Measurements from ENCODE around the gene NPPC. TPM values are rescaled to one million over a fixed set of nuclear protein-coding genes. Genes with fewer than 3 reads are reported as not detected.
A peak's percentile ranks its signal among the peaks of the same experiment; 100 is the strongest.

Gene NPPC
- total RNA-seq, 1 donor from 2014 or later: 5.4 TPM

- no peak for TF ChIP-seq CTCF (conservative IDR thresholded peaks at IDR 0.05)
- Mint-ChIP-seq H3K4me1 (ENCODE audit: unreplicated experiment) (no peaks in the 10 kb centered on the region), H3K36me3 (no peaks in the 10 kb centered on the region), H3K4me3 (no peak overlapping the region), H3K27ac (no peak overlapping the region), H3K9me3 (no peaks in the 10 kb centered on the region), H3K27me3 (peaks cover 6% of the 10 kb centered on the region)
- DNase-seq (ENCODE audit: extremely low spot score, unreplicated experiment): no peak
Observed at GRCh38 chr2:231940795-231941194, 14.6 kb upstream of the NPPC start.

- Mint-ChIP-seq H3K27ac (no peak overlapping the region), H3K4me1 (ENCODE audit: unreplicated experiment) (no peaks in the 10 kb centered on the region), H3K4me3 (no peak overlapping the region), H3K9me3 (no peaks in the 10 kb centered on the region), H3K27me3 (no peaks in the 10 kb centered on the region), H3K36me3 (no peaks in the 10 kb centered on the region)
- no peak for TF ChIP-seq CTCF (conservative IDR thresholded peaks at IDR 0.05)
- DNase-seq (ENCODE audit: extremely low spot score, unreplicated experiment): peak; percentile 42
Observed at GRCh38 chr2:231939022-231939421, 12.8 kb upstream of the NPPC start.

GRCh38 chr2:231937057-231937456, 10.9 kb upstream of the NPPC start:
- no peak overlapping the region for H3K4me3 Mint-ChIP-seq
- no peaks in the 10 kb centered on the region for H3K4me1 Mint-ChIP-seq (ENCODE audit: unreplicated experiment)
- no peak for TF ChIP-seq CTCF (conservative IDR thresholded peaks at IDR 0.05)
- DNase-seq (ENCODE audit: extremely low spot score, unreplicated experiment): peak; percentile 6
- no peaks in the 10 kb centered on the region for H3K9me3 Mint-ChIP-seq
- H3K36me3 Mint-ChIP-seq: no peaks in the 10 kb centered on the region
- H3K27ac Mint-ChIP-seq: no peak overlapping the region
- H3K27me3 Mint-ChIP-seq: peaks cover 4% of the 10 kb centered on the region

- Mint-ChIP-seq H3K27ac (no peak overlapping the region), H3K9me3 (no peaks in the 10 kb centered on the region)
Observed at GRCh38 chr2:231936491-231936890, 10.3 kb upstream of the NPPC start.

GRCh38 chr2:231935815-231936214, 9.6 kb upstream of the NPPC start:
- Mint-ChIP-seq H3K4me1 (ENCODE audit: unreplicated experiment) (no peaks in the 10 kb centered on the region), H3K27ac (no peak overlapping the region), H3K36me3 (no peaks in the 10 kb centered on the region), H3K27me3 (peaks cover 13% of the 10 kb centered on the region), H3K9me3 (no peaks in the 10 kb centered on the region), H3K4me3 (no peak overlapping the region)
- no peak for TF ChIP-seq CTCF (conservative IDR thresholded peaks at IDR 0.05)
- no peak for DNase-seq (ENCODE audit: extremely low spot score, unreplicated experiment)

More at GRCh38 chr2:231936491-231936890, 10.3 kb upstream of the NPPC start:
- H3K4me1 Mint-ChIP-seq (ENCODE audit: unreplicated experiment): no peaks in the 10 kb centered on the region
- no peak for TF ChIP-seq CTCF (conservative IDR thresholded peaks at IDR 0.05)
- peaks cover 8% of the 10 kb centered on the region for H3K27me3 Mint-ChIP-seq
- no peak overlapping the region for H3K4me3 Mint-ChIP-seq
- peak; percentile 15 for DNase-seq (ENCODE audit: extremely low spot score, unreplicated experiment)
- H3K36me3 Mint-ChIP-seq: no peaks in the 10 kb centered on the region

- no peak for TF ChIP-seq CTCF (conservative IDR thresholded peaks at IDR 0.05)
- DNase-seq (ENCODE audit: extremely low spot score, unreplicated experiment): peak; percentile 60
- Mint-ChIP-seq H3K4me3 (no peak overlapping the region), H3K9me3 (no peaks in the 10 kb centered on the region), H3K27me3 (peaks cover 20% of the 10 kb centered on the region), H3K4me1 (ENCODE audit: unreplicated experiment) (no peaks in the 10 kb centered on the region), H3K27ac (no peak overlapping the region), H3K36me3 (no peaks in the 10 kb centered on the region)
Observed at GRCh38 chr2:231935207-231935524, 9.0 kb upstream of the NPPC start.

Measured in type B pancreatic cell (in vitro differentiated cells).